ENCODE data around the gene RABGEF1. TPM values are rescaled to one million over a fixed set of nuclear protein-coding genes. Genes with fewer than 3 reads are reported as not detected.

RABGEF1 gene
- polyA plus RNA-seq, 1 of the 3 experiments (the other 2 are of a cell fraction) = 25.6 TPM

- no peak for TF ChIP-seq SIN3A (IDR thresholded peaks at IDR 0.05; ENCODE audit: borderline replicate concordance, low read depth, low read length)
- no peak for TF ChIP-seq JUND (IDR thresholded peaks at IDR 0.05)
Measured at GRCh38 chr7:66727058-66727457, 13.5 kb upstream of the RABGEF1 start (continued).

GRCh38 chr7:66728571-66728970 is 12.0 kb upstream of the RABGEF1 start:
- no peaks in the 10 kb centered on the region for H3K9me2 ChIP-seq
- H3K4me3 ChIP-seq (ENCODE audit: low read depth in 2 of 2, low read length in 1 of 2) = no peak overlapping the region
- H3K27ac ChIP-seq (ENCODE audit: low read depth in 2 of 2, low read length in 1 of 2) = no peak overlapping the region
- H3K9ac ChIP-seq = no peak overlapping the region
- peaks cover 8% of the 10 kb centered on the region; the same call in 1 of the 2 replicates for H3K9me3 ChIP-seq
- no peak overlapping the region for H2AFZ ChIP-seq (ENCODE audit: low read depth)
- peaks cover 7 to 34% of the 10 kb centered on the region in 2 experiments for H3K36me3 ChIP-seq (replicated peaks in 1 of 2; ENCODE audit: control insufficient read depth in 1 of 2, insufficient read depth in 2 of 2, low read length in 1 of 2)
- no peaks in the 10 kb centered on the region for H3K27me3 ChIP-seq (ENCODE audit: insufficient read depth)
- CTCF ChIA-PET = no interaction called here
- no peaks in the 10 kb centered on the region for H3F3A ChIP-seq (replicated peaks; ENCODE audit: insufficient read depth)
- peaks cover 0 to 14% of the 10 kb centered on the region in 2 experiments; a peak in 1 of 4 replicates for H3K4me1 ChIP-seq (ENCODE audit: control insufficient read depth in 1 of 2, insufficient read depth in 2 of 2, low read depth in 1 of 2, low read length in 1 of 2)
- POLR2A ChIA-PET = no interaction called here
- no peaks in the 10 kb centered on the region for H4K20me1 ChIP-seq (ENCODE audit: insufficient read depth)
- H3K79me2 ChIP-seq (ENCODE audit: insufficient read depth) = no peaks in the 10 kb centered on the region
- no peak for DNase-seq
- 83% methylated on average over 6 of the region's 6 CpGs for WGBS (ENCODE audit: low lambda C conversion rate)
- no peak overlapping the region for H3K4me2 ChIP-seq
- TF ChIP-seq JUND (IDR thresholded peaks at IDR 0.05) (no peak), YY1 (IDR thresholded peaks at IDR 0.05; ENCODE audit: low read depth) (no peak), GABPA (IDR thresholded peaks at IDR 0.05; ENCODE audit: low read depth) (no peak), RXRA (IDR thresholded peaks at IDR 0.05; ENCODE audit: borderline replicate concordance, low read depth) (no peak), MXI1 (IDR thresholded peaks at IDR 0.05; ENCODE audit: low read depth, low read length) (no peak), TEAD4 (IDR thresholded peaks at IDR 0.05; ENCODE audit: borderline replicate concordance, insufficient read depth) (no peak), PBX3 (IDR thresholded peaks at IDR 0.05) (no peak), MAX (IDR thresholded peaks at IDR 0.05; ENCODE audit: low read depth) (no peak)

- Histone ChIP-seq H3K9me3 (peaks cover 8% of the 10 kb centered on the region; the same call in 1 of the 2 replicates), H3K36me3 (replicated peaks in 1 of 2; ENCODE audit: control insufficient read depth in 1 of 2, insufficient read depth in 2 of 2, low read length in 1 of 2) (peaks cover 7 to 27% of the 10 kb centered on the region in 2 experiments), H3K9ac (no peak overlapping the region), H3K4me2 (no peak overlapping the region), H2AFZ (ENCODE audit: low read depth) (no peak overlapping the region), H3K79me2 (ENCODE audit: insufficient read depth) (0 out of 2 replicates have a peak, but pooled peaks cover 2% of the 10 kb centered on the region), H4K20me1 (ENCODE audit: insufficient read depth) (no peaks in the 10 kb centered on the region), H3K9me2 (no peaks in the 10 kb centered on the region), H3F3A (replicated peaks; ENCODE audit: insufficient read depth) (no peaks in the 10 kb centered on the region), H3K4me3 (ENCODE audit: low read depth in 2 of 2, low read length in 1 of 2) (no peak overlapping the region), H3K27ac (ENCODE audit: low read depth in 2 of 2, low read length in 1 of 2) (no peak overlapping the region), H3K4me1 (ENCODE audit: control insufficient read depth in 1 of 2, insufficient read depth in 2 of 2, low read depth in 1 of 2, low read length in 1 of 2) (peaks cover 0 to 14% of the 10 kb centered on the region in 2 experiments; a peak in 1 of 4 replicates), H3K27me3 (ENCODE audit: insufficient read depth) (no peaks in the 10 kb centered on the region)
- ChIA-PET CTCF (no interaction called here), POLR2A (no interaction called here)
- DNase-seq = no peak
- 95% methylated on average over 3 of the region's 3 CpGs for WGBS (ENCODE audit: low lambda C conversion rate)
- TF ChIP-seq SMC3 (IDR thresholded peaks at IDR 0.05; ENCODE audit: low read depth, low read length) (no peak), USF2 (IDR thresholded peaks at IDR 0.05; ENCODE audit: borderline replicate concordance, low read depth, low read length) (no peak), RCOR1 (IDR thresholded peaks at IDR 0.05; ENCODE audit: low read length) (no peak), TCF12 (IDR thresholded peaks at IDR 0.05) (no peak), REST (IDR thresholded peaks at IDR 0.05; ENCODE audit: low read depth, low read length) (no peak), RXRA (IDR thresholded peaks at IDR 0.05; ENCODE audit: borderline replicate concordance, low read depth) (no peak), IRF3 (IDR thresholded peaks at IDR 0.05; ENCODE audit: low read depth, low read length) (no peak)
Measured at GRCh38 chr7:66729274-66729673, 11.3 kb upstream of the RABGEF1 start.
